RWPE1 (cell line): ENCODE results near the gene PTPRU.
"Not testable (repeated sequence)": the region's sequence is repeated elsewhere in the genome, so short reads cannot be mapped to it uniquely, and the experiment has no call there.

Source experiments
- CTCF ChIA-PET: fragments of 350-600 bp; sonication (Branson Sonifier 250); formaldehyde crosslinking; extraction: SDS; loops from one replicate; lab custom pipeline; 2021; lab: Yijun Ruan, JAX
- POLR2A ChIA-PET: fragments of 400-600 bp; formaldehyde crosslinking; extraction: SDS; loops from one replicate; lab custom pipeline; 2020; ENCODE audit warnings: antibody characterized with exemption; ENCODE audit not compliant: low non-redundant PET; lab: Yijun Ruan, JAX
- DNase-seq: peaks from one replicate; pipeline ENCODE4 v3.0.0; 2012; ENCODE audit warnings: low spot score
- H3K27ac ChIP-seq: fragments of 450-650 bp; 2 replicates; pipeline ENCODE4 v1.5.1; 2017
- TF ChIP-seq, protein P1 (sequence below): fragments of 450-650 bp; conservative IDR thresholded peaks from 2 replicates; pipeline ENCODE4 v1.5.1; 2017; ENCODE audit warnings: low read depth, mild to moderate bottlenecking

Gene PTPRU

DNA sequence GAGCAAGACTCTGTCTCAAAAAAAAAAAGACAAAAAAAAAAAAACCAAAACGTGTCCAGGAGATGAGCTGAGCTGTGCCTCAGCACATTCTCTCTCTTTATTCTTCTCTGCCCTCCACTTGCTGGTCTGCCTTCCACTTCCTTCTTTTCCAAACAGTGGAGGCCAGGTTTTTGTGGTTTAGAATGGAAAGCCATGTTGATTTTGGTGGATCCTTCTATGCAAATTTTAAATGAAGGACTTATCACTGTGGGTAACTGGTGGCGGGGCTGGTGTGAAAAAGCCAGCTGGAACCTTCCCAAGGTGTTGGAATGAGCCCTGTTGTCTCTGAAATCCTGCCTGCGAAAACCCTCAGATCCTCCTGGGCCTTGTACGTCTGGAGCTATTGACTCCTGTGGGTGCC lies 61.9 kb downstream of the PTPRU start:
- POLR2A ChIA-PET: no interaction called here
- TF ChIP-seq, protein P1, sequence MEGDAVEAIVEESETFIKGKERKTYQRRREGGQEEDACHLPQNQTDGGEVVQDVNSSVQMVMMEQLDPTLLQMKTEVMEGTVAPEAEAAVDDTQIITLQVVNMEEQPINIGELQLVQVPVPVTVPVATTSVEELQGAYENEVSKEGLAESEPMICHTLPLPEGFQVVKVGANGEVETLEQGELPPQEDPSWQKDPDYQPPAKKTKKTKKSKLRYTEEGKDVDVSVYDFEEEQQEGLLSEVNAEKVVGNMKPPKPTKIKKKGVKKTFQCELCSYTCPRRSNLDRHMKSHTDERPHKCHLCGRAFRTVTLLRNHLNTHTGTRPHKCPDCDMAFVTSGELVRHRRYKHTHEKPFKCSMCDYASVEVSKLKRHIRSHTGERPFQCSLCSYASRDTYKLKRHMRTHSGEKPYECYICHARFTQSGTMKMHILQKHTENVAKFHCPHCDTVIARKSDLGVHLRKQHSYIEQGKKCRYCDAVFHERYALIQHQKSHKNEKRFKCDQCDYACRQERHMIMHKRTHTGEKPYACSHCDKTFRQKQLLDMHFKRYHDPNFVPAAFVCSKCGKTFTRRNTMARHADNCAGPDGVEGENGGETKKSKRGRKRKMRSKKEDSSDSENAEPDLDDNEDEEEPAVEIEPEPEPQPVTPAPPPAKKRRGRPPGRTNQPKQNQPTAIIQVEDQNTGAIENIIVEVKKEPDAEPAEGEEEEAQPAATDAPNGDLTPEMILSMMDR: no peak
- H3K27ac ChIP-seq: no peak overlapping the region
- DNase-seq: no peak
- CTCF ChIA-PET: interaction anchor here (0.6 kb wide), 2 partner anchors 135 to 138 kb away, joined by 4 read pairs; no protein-coding TSS in a partner anchor

DNA sequence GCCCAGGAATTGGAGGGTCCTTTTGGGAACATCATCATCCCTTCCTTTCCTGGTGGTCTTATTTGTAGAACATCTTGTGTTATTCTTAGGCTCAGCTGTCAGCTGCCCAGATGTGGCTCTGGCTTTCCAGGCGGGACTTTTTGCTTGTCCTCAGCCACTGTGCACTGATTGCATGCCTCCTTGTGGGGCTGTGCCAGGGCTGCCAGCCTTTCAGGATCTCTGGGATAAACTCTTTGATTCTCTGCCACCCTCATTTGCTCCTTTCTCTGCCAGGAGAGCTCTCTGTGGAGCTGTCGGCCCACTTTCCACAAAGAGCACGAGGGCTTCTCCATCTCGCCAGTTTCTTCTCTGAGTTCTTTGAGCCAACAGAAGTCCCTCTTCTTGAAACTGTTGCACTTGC lies 63.1 kb downstream of the PTPRU start:
- CTCF ChIA-PET: no interaction called here
- DNase-seq: no peak

DNA sequence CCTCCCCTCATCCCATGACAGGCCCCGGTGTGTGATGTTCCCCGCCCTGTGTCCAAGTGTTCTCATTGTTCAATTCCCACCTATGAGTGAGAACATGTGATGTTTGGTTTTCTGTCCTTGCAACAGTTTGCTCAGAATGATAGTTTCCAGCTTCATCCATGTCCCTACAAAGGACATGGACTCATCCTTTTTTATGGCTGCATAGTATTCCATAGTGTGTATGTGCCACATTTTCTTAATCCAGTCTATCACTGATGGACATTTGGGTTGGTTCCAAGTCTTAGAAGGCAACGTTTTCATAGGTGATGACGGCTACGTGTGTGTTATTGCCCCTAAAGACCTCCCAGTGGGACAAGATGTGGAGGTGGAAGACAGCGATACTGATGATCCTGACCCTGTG lies 65.4 kb downstream of the PTPRU start:
- H3K27ac ChIP-seq, CTCF ChIA-PET, DNase-seq, POLR2A ChIA-PET: not testable (repeated sequence)

More for the DNA sequence above, 63.1 kb downstream of the PTPRU start:
- 0 out of 2 replicates have a peak overlapping the region, but pooled peaks have one; percentile 4 for H3K27ac ChIP-seq
- TF ChIP-seq, protein P1: no peak
- POLR2A ChIA-PET: no interaction called here

DNA sequence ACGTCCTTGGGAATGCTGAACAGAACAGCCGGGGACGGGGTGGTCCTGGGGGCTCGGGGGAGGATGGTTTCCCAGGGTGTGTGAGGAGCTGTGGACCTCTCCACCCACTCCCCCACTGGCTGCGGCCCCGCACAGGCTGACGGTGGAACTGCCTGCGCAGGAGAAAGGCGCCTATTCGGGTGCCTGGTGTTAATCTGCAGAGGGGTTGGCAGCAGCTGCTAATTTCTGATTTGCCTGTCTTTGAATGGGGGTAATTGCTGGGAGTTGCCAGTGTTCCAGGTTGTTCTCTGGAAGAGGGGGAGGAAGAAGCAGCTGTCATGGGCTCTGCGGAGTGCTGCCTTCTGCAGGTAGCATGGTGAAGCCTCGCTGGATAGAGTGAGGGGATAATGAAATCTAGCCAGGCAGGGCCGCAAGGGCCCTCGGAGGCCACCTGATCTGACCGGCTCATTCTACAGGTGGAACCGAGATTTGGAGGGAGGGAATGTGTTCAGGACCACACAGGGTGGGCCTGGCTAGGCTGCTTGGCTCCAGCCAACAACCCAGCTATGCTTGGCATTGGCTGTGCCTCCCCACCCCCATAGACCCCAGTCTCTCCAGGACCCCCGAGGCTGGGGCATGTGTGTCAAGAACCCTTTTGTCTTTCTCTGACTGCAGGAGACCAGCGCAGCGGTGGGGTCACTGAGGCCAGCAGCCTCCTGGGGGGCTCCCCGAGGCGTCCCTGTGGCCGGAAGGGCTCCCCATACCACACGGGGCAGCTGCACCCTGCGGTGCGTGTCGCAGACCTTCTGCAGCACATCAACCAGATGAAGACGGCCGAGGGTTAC lies 67.1 kb downstream of the PTPRU start:
- DNase-seq: no peak
- ChIA-PET POLR2A (no interaction called here), CTCF (interaction anchor here (0.6 to 0.7 kb wide), 2 partner anchors 316 to 461 kb away, joined by 3 to 6 read pairs; no protein-coding TSS in a partner anchor)
- TF ChIP-seq, protein P1: no peak
- H3K27ac ChIP-seq: no peak overlapping the region

- ChIA-PET CTCF (no interaction called here), POLR2A (no interaction called here)
- DNase-seq: no peak
- TF ChIP-seq, protein P1: no peak
- no peak overlapping the region for H3K27ac ChIP-seq
Observed at GRCh38 chr1:29304025-29304684, 67.8 kb downstream of the PTPRU start.

- ChIA-PET POLR2A (no interaction called here), CTCF (no interaction called here)
- H3K27ac ChIP-seq: no peak overlapping the region
Observed at GRCh38 chr1:29305943-29306342, 69.6 kb downstream of the PTPRU start.

More at GRCh38 chr1:29305943-29306342, 69.6 kb downstream of the PTPRU start:
- no peak for DNase-seq
- TF ChIP-seq, protein P1: no peak
